Breast epithelium (tissue), 3 donors: ENCODE data around the gene PARP16.

Experiments
- CTCF ChIP-seq, 3 donors: fragments of 450-650 bp; IDR thresholded peaks; one replicate each; pipeline ENCODE4 v1.5.1; 2016 to 2017; ENCODE audit warnings: antibody characterized with exemption in 3 of 3, mild to moderate bottlenecking in 3 of 3, moderate library complexity in 3 of 3
- POLR2AphosphoS5 ChIP-seq, 3 donors: sonication (generic); formaldehyde crosslinking; IDR thresholded peaks; one replicate each; pipeline ENCODE4 v1.6.1; 2017; ENCODE audit warnings: antibody characterized with exemption in 3 of 3

GRCh38 chr15:65210770-65211481 lies 75.8 kb downstream of the PARP16 start, which contains the start of gene CILP:
- no peak for TF ChIP-seq CTCF (IDR thresholded peaks at IDR 0.05)
- TF ChIP-seq POLR2AphosphoS5 (IDR thresholded peaks at IDR 0.05): no peak
